T-cell (primary cell): ENCODE results near the gene ZNF599. TPM values are rescaled to one million over a fixed set of nuclear protein-coding genes. Genes with fewer than 3 reads are reported as not detected.

Experiments
- ATAC-seq, 4 experiments: fragments of 200-7000 bp in 3 of 4; fragments of 150-1000 bp in 1 of 4; cut with Tn5 transposase; replicated peaks in 1 of 4; 1 replicate in 3 of 4; 2 replicates in 1 of 4; pipeline ENCODE4 v1.10.0; 2021; ENCODE audit warnings: moderate library complexity in 3 of 4, mild to moderate bottlenecking in 2 of 4, moderate number of reproducible peaks in 1 of 4
- CTCF ChIA-PET, 2 donors: fragments of 300-600 bp; sonication (Branson Sonifier 250); formaldehyde crosslinking; loops; one replicate each; lab custom pipeline; 2022; ENCODE audit warnings: antibody characterized with exemption in 2 of 2; lab: Charles Lee
- POLR2A ChIA-PET, 2 donors: fragments of 300-600 bp; sonication (Branson Sonifier 250); formaldehyde crosslinking; loops; one replicate each; lab custom pipeline; 2022; ENCODE audit warnings: antibody characterized with exemption in 2 of 2; lab: Charles Lee
- DNase-seq, 35 experiments: peaks; one replicate each; pipeline versions ENCODE4 v3.0.0 to v3.0.0-alpha.2; 2013 to 2023
- H3K27ac ChIP-seq: one replicate; pipeline ENCODE4 v1.5.1; 2013; ENCODE audit warnings: low read length
- H3K27me3 ChIP-seq, 2 experiments: replicated peaks in 1 of 2; 1 replicate in 1 of 2; 2 replicates in 1 of 2; pipeline versions ENCODE4 v1.6.1 to v1.7.0; 2013; ENCODE audit warnings: low read length in 1 of 2, mixed read lengths in 1 of 2; ENCODE audit not compliant: control insufficient read depth in 2 of 2, insufficient read depth in 2 of 2; ENCODE audit errors: extremely low read depth in 1 of 2
- H3K36me3 ChIP-seq, 2 donors: 1 replicate in 1 of 2; 2 replicates in 1 of 2; pipeline versions ENCODE4 v1.6.1 to v1.7.0; 2013; ENCODE audit warnings: low read length in 1 of 2; ENCODE audit not compliant: control insufficient read depth in 2 of 2, insufficient read depth in 1 of 2; ENCODE audit errors: extremely low read depth in 1 of 2
- H3K4me1 ChIP-seq, 2 experiments: 1 replicate in 1 of 2; 2 replicates in 1 of 2; pipeline versions ENCODE4 v1.6.1 to v1.7.0; 2013; ENCODE audit warnings: low read length in 2 of 2, mixed read lengths in 1 of 2; ENCODE audit not compliant: insufficient read depth in 2 of 2, control insufficient read depth in 1 of 2; ENCODE audit errors: extremely low read depth in 1 of 2
- H3K4me3 ChIP-seq, 2 donors: 1 replicate in 1 of 2; 2 replicates in 1 of 2; pipeline versions ENCODE4 v1.5.1 to v1.7.0; 2013; ENCODE audit warnings: mild to moderate bottlenecking in 2 of 2, low read length in 1 of 2, moderate library complexity in 1 of 2; ENCODE audit not compliant: control insufficient read depth in 1 of 2; ENCODE audit errors: extremely low read depth in 1 of 2
- H3K9me3 ChIP-seq: 2 replicates; pipeline ENCODE4 v1.7.0; 2013
- H3K27ac Mint-ChIP-seq, 2 donors: one replicate each; pipeline ENCODE4 v1.8.0; 2020 to 2021; ENCODE audit warnings: mild to moderate bottlenecking in 2 of 2, mixed read lengths in 2 of 2
- H3K27me3 Mint-ChIP-seq, 2 donors: one replicate each; pipeline ENCODE4 v1.8.0; 2021 to 2022; ENCODE audit warnings: mixed read lengths in 2 of 2
- H3K36me3 Mint-ChIP-seq: one replicate; pipeline ENCODE4 v1.8.0; 2021; ENCODE audit warnings: mixed read lengths
- H3K4me1 Mint-ChIP-seq, 3 donors: one replicate each; pipeline ENCODE4 v1.8.0; 2020 to 2022; ENCODE audit warnings: mixed read lengths in 3 of 3, mild to moderate bottlenecking in 1 of 3
- H3K4me3 Mint-ChIP-seq, 3 donors: one replicate each; pipeline ENCODE4 v1.8.0; 2020 to 2022; ENCODE audit warnings: mild to moderate bottlenecking in 3 of 3, mixed read lengths in 3 of 3, moderate library complexity in 3 of 3
- H3K9me3 Mint-ChIP-seq, 3 donors: one replicate each; pipeline ENCODE4 v1.8.0; 2020 to 2022; ENCODE audit warnings: mixed read lengths in 3 of 3
- WGBS: methylation state at CpG from one replicate; pipeline ENCODE4 v1.1.5; 2013; ENCODE audit warnings: missing lambda C conversion rate; ENCODE audit not compliant: insufficient coverage; 5-methylcytosine and 5-hydroxymethylcytosine counted together
- total RNA-seq, 35 experiments: library from RNA in 6 of 35; stranded (reverse) in 6 of 35; fragments of 120-200 nt in 1 of 35; gene quantifications; one replicate each; pipeline versions ENCODE4 v1.2.1 to v1.2.4 and lab custom pipeline; 2013 to 2026

The ZNF599 gene
- total RNA-seq, 5 donors from 2014 or later (not counting 1 experiment from before 2014, with no cell fraction given), result 4.1 to 12.6 (median 8.1) TPM

GRCh38 chr19:34779652-34780051 is 6.6 kb upstream of the ZNF599 start:
- Mint-ChIP-seq H3K4me3 (no peak overlapping the region), H3K27me3 (peaks cover 2 to 4% of the 10 kb centered on the region in 2 donors), H3K36me3 (peaks cover 6% of the 10 kb centered on the region), H3K4me1 (no peaks in the 10 kb centered on the region), H3K9me3 (peaks cover 0 to 4% (median under 1%) of the 10 kb centered on the region in 3 donors), H3K27ac (no peak overlapping the region)
- Histone ChIP-seq H3K27me3 (no peaks in the 10 kb centered on the region), H3K27ac (no peak overlapping the region), H3K9me3 (peaks cover 2% of the 10 kb centered on the region), H3K4me3 (no peak overlapping the region), H3K36me3 (no peaks in the 10 kb centered on the region), H3K4me1 (no peaks in the 10 kb centered on the region)
- WGBS, result no CpG with 5 or more reads among the region's 3 CpGs
- ATAC-seq, result no peak
- ChIA-PET POLR2A (no interaction called here), CTCF (no interaction called here)
- DNase-seq, result no peak

- ATAC-seq (no peak), DNase-seq (no peak)
- 50% methylated on average over 1 of the region's 2 CpGs for WGBS
- Mint-ChIP-seq H3K36me3 (peaks cover 4% of the 10 kb centered on the region), H3K4me3 (no peak overlapping the region), H3K27me3 (peaks cover 3 to 4% of the 10 kb centered on the region in 2 donors), H3K4me1 (peaks cover 0 to under 1% (median 0%) of the 10 kb centered on the region in 3 donors), H3K9me3 (peaks cover 0 to 3% (median 0%) of the 10 kb centered on the region in 3 donors), H3K27ac (no peak overlapping the region)
- H3K9me3 ChIP-seq, result peaks cover 2% of the 10 kb centered on the region
- H3K27ac ChIP-seq, result no peak overlapping the region
- POLR2A ChIA-PET, result interaction anchor here in 1 of 2 donors (0.6 kb wide), 1 partner anchor 363 kb away, joined by 4 read pairs; no protein-coding TSS in a partner anchor
- peaks cover 0 to 2% of the 10 kb centered on the region in 2 experiments for H3K4me1 ChIP-seq
- no peaks in the 10 kb centered on the region for H3K36me3 ChIP-seq
- CTCF ChIA-PET, result no interaction called here
- H3K27me3 ChIP-seq, result no peaks in the 10 kb centered on the region
- H3K4me3 ChIP-seq, result no peak overlapping the region
Observed at GRCh38 chr19:34778342-34778741, 5.3 kb upstream of the ZNF599 start.

GRCh38 chr19:34774857-34775256 is 1.8 kb upstream of the ZNF599 start:
- Mint-ChIP-seq H3K27ac (no peak overlapping the region), H3K27me3 (peaks cover 4 to 5% of the 10 kb centered on the region in 2 donors), H3K36me3 (peaks cover 17% of the 10 kb centered on the region), H3K4me1 (peaks cover 12 to 19% (median 18%) of the 10 kb centered on the region in 3 donors), H3K9me3 (peaks cover 0 to 3% (median 0%) of the 10 kb centered on the region in 3 donors), H3K4me3 (no peak overlapping the region)
- ChIA-PET CTCF (no interaction called here), POLR2A (no interaction called here)
- no peak for ATAC-seq
- Histone ChIP-seq H3K4me1 (peaks cover 6 to 14% of the 10 kb centered on the region in 2 experiments), H3K9me3 (peaks cover 2% of the 10 kb centered on the region), H3K36me3 (no peaks in the 10 kb centered on the region), H3K27ac (no peak overlapping the region), H3K27me3 (no peaks in the 10 kb centered on the region), H3K4me3 (no peak overlapping the region)
- no CpG with 5 or more reads among the region's 2 CpGs for WGBS
- no peak for DNase-seq

GRCh38 chr19:34773555-34773864 is 495 bp upstream of the ZNF599 start:
- ATAC-seq (no peak), DNase-seq (no peak)
- Histone ChIP-seq H3K9me3 (no peaks in the 10 kb centered on the region), H3K27me3 (no peaks in the 10 kb centered on the region), H3K36me3 (peaks cover 0 to 8% of the 10 kb centered on the region in 2 donors), H3K4me1 (peaks cover 6 to 14% of the 10 kb centered on the region in 2 experiments), H3K27ac (no peak overlapping the region), H3K4me3 (peak overlapping the region; percentile 79 to 90)
- H3K27me3 Mint-ChIP-seq, result peaks cover 4 to 5% of the 10 kb centered on the region in 2 donors
- WGBS, result no CpG with 5 or more reads among the region's 2 CpGs
- CTCF ChIA-PET, result no interaction called here
- peaks cover 27% of the 10 kb centered on the region for H3K36me3 Mint-ChIP-seq
- H3K4me3 Mint-ChIP-seq, result peak overlapping the region; percentile 90 to 95 (median 93)
- H3K9me3 Mint-ChIP-seq, result peaks cover 0 to 4% (median 0%) of the 10 kb centered on the region in 3 donors
- POLR2A ChIA-PET, result no interaction called here
- peaks cover 12 to 19% (median 18%) of the 10 kb centered on the region in 3 donors for H3K4me1 Mint-ChIP-seq
- H3K27ac Mint-ChIP-seq, result peak overlapping the region; percentile 93 to 94

GRCh38 chr19:34767951-34768350 is 5.1 kb downstream of the ZNF599 start:
- WGBS, result 93% methylated on average over 2 of the region's 3 CpGs
- Mint-ChIP-seq H3K36me3 (peaks cover 75% of the 10 kb centered on the region), H3K27ac (no peak overlapping the region), H3K4me1 (peaks cover 12 to 15% (median 14%) of the 10 kb centered on the region in 3 donors), H3K9me3 (peaks cover 17 to 31% (median 24%) of the 10 kb centered on the region in 3 donors), H3K27me3 (no peaks in the 10 kb centered on the region), H3K4me3 (no peak overlapping the region)
- DNase-seq (no peak), ATAC-seq (no peak)
- Histone ChIP-seq H3K27ac (no peak overlapping the region), H3K27me3 (no peaks in the 10 kb centered on the region), H3K36me3 (peaks cover 0 to 36% of the 10 kb centered on the region in 2 donors), H3K4me1 (peaks cover 6 to 10% of the 10 kb centered on the region in 2 experiments), H3K4me3 (no peak overlapping the region), H3K9me3 (peaks cover 4% of the 10 kb centered on the region)
- ChIA-PET CTCF (no interaction called here), POLR2A (no interaction called here)

- no peaks in the 10 kb centered on the region for H3K27me3 ChIP-seq
- Mint-ChIP-seq H3K36me3 (peaks cover 87% of the 10 kb centered on the region), H3K27ac (no peak overlapping the region), H3K4me1 (peaks cover under 1 to 3% (median 2%) of the 10 kb centered on the region in 3 donors), H3K9me3 (peaks cover 22 to 47% (median 36%) of the 10 kb centered on the region in 3 donors), H3K4me3 (no peak overlapping the region), H3K27me3 (no peaks in the 10 kb centered on the region)
- ATAC-seq, result no peak
- no peak overlapping the region for H3K27ac ChIP-seq
- DNase-seq, result no peak
- H3K9me3 ChIP-seq, result peaks cover 18% of the 10 kb centered on the region
- no peak overlapping the region for H3K4me3 ChIP-seq
- POLR2A ChIA-PET, result no interaction called here
- H3K4me1 ChIP-seq, result no peaks in the 10 kb centered on the region
- WGBS, result no CpG with 5 or more reads among the region's 2 CpGs
- CTCF ChIA-PET, result no interaction called here
- peaks cover 0 to 38% of the 10 kb centered on the region in 2 donors for H3K36me3 ChIP-seq
Observed at GRCh38 chr19:34766386-34766785, 6.6 kb downstream of the ZNF599 start.
